Astrocyte of the hippocampus (primary cell): ENCODE data around the gene NUDT2.

Experiments used
- DNase-seq: peaks from one replicate; pipeline ENCODE4 v3.0.0; 2011; ENCODE audit warnings: low read depth, low spot score

Gene NUDT2

DNA sequence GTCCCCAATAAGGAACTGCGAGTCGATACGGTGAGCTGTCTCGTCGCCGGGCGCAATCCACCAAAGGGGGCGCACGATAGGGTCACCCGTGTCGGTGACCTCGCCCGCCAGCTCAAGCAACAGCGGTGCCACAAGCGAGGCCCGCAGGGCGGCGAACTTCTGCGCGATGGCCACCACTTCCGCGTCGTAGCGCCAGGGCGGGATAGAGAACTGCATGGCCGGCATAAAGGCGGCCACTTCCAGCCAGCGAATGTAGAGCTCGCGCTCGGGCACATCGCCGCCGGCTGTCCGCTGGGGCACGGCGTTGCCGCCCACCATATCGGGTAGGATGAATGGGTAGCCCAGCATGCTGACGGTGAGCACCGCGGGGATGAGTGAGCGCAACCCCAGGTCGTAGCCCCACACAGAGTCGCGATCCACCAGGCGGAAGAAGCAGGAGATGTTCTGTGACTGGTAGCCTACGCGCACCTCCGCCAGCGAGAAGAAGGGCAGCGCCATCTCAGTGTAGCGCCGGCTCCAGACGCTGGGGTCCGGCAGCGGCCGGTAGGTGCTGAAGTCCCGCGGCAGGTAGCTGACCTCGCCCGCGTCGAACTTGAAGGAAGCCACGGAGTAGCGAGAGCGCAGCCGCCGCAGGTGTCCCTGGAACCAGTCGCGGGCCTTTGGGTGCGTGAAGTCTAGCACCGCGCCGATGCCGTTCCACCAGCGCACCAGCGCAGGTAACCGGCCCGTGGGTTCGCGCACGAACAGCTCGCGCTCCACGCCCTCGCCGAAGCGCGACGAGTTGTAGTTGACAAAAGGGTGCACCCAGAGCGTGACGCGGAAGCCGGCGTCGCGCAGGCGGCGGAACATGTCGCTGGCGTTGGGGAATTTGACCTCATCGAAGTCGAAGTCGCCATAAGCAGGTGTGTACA lies 41.9 kb downstream of the NUDT2 start:
- DNase-seq = no peak

DNA sequence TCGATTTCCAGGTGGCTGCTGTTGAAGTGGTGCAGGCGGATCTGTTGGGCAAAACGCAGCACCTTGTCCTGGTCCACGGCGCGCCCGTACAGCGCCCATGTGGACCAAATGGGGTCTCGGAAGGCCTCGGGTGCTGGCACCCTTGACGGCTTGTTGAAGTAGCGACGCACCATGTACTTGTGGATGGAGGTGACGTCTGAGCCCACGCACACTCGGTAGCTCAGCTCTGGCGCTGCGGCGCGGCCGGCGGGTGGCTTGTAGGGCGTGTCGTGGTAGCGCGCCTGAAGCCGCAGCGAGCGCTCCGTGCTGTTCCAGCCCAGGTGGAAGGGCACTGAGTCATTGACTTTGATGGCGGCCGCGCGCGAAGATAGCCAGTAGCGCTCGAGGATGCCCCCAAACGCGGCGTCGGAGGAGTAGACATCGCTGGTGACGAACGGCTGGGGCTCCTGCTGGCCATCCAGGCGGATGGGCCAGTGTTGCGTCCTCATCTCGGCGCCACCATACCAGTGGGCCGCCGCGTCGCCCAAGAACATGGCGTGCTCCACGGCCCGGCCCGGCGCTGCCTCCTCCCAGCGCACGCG lies 42.6 kb downstream of the NUDT2 start:
- no peak for DNase-seq

DNA sequence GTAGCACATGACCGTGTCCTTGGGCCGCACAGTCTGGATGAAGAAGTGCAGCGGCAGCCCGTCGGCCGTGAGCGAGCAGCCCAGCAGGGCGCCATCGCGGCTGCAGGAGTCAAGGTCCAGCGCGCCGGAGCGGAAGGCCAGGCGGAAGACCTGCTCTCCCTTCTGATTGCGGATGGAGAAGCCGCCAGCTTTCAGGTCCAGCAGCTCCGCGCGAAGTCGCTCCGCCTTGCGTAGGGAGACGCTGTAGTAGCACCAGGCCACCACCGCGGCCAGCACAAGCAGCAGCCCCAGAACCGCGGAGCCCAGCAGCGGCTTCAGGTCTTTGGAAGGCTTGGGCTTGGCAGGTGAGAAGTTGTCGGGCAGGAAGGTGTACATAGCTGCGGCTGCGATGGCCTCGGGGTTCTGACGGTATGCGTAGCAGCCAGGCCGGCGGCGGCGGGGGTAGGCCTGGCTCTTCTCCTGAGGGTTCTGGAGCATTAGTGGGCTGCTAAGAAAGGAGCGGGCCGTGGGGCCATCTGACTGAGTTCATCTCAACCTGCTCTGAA lies 43.2 kb downstream of the NUDT2 start:
- DNase-seq = no peak

DNA sequence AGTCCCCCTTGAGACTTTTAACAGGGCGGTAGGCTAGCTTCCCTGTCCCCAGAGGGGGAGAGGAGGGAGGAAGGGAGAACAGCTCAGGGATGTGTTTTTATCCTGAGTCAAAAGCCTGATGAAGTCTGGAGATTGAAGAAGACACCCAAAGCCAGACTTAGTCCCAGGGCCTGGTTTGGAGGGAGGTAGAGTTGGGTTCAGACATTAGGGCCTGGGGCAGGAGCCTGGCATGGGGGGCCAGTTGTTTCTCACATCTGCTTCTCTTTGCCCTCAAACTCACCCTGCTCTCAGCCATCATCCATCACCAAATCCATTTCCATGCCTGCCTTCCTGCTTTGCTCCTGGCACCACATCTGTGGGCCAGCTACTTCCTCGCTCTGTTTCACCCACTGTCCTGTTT lies 44.4 kb downstream of the NUDT2 start:
- no peak for DNase-seq

DNA sequence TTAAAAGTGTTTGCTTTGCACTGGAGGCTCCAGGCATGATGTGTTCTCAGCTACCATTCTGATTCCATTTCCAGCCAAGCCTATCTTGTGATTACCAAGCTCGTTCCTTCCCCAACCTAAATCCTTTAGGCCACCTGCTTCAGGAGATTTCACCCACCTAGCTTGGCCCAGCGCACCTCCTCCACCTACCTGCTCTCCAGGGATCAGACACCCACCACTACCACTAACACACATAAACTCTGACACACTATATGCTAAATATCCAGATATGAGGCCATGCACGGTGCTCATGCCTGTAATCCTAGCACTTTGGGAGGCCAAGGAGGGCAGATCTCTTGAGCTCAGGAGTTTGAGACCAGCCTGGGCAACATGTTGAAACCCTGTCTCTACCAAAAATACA lies 45.0 kb downstream of the NUDT2 start:
- no peak for DNase-seq

DNA sequence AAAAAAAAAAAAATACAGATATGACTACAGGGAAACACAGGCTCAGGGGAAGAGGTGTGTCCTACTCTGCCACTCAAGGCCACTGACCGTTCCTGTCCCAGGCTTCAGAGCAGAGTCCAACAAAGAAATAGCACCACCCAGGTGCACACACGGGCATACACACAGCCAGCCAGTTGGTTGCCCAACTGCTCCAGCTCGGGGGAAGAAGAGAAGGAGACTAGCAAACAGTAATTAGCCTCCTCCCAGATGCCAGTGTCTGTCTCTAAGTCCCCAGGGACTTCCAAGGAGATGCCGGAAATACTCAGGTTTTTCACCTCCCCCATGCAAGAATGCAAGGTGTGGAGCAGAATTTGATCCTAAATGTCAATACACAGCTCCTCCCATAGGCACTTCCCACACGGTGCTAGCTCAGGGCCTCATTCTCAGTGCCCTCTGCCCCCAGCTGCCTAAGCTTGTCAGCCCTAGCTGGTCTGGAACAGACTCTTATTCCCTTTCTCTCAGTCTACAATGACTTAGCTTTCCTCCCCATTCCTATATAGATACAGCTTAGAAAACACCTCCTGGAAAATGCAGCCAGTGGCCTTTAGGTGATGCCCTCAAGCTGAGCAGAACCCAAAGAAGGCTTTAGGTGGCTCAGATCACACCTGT lies 45.7 kb downstream of the NUDT2 start:
- no peak for DNase-seq

DNA sequence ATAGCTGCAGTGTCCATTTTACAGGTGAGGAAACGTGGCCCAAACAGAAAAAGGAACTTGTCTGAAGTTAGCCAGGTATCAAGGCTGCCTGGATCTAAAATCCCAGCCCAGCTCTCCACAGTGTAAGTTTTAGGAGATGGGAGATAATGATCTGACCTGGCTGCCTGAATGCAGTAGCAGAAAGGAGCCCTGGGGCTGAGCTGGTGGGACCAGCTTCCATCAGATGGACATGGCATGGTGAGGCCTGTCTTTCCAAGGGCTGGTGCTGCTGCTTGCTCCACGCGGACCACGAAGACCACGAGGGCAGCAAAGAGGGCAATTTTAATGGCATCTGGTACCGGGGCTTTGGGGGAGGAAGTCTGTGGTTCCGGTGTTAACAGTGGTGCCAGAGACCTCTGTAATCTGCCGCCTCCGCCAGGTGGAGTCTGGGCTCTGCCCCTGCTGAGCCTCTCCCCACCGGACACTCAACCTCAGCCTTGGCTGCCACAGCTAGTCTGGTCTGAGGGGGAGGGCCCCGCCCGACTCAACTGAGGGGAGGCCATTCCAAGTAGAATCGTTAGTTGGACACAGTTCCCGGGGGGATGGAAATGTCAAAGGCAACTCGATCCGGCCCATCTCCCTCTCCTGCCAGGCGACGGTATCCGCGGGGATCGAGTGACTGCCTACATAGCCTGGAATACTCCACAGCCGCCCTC lies 46.7 kb downstream of the NUDT2 start:
- peak; percentile 68 for DNase-seq

DNA sequence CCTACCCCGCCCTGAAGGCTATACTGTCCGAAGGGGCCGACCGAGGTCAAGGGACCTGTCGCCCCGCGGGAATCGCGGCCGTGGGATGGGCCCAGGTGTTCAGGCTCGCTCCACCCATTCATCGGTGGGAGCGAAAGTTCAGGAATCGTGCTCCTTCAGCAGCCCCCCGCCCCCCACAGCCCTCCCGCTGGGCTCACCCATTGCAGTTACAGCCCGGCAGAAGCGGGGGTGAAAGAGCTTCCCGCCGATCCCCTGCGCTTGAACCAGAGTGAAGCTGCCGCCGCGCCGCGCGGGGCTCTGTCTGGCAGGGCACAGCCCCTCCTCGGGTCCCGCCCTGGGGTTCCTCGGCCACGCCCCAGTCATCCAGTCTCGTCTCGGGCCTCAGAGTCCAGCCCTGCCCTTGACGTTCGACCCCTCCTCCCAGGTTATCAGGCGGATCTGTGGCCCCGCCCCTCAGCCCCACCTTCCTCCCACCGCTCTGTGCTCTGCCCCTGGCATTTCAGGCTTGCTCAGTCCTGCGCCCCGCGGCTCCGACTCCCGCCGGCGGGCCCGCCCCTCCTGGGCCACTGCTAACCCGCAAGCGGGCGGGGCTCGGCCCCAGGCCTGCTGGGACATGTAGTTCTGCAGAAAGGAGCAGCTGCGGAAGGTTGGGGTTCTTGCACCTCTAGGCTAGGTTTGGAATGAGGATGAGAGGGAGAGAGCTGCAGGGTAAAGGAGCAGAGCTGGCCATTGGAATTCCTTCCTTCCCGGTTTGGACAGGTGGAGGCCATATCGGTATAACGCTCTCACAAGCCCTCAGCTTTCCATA lies 47.4 kb downstream of the NUDT2 start, which contains the start of gene MYORG:
MYORG (minus strand) TSS at position 303 of the 808 bp plus-strand sequence. CDS start 3,955 bp downstream, outside the sequence.
- DNase-seq = peak; percentile 96

DNA sequence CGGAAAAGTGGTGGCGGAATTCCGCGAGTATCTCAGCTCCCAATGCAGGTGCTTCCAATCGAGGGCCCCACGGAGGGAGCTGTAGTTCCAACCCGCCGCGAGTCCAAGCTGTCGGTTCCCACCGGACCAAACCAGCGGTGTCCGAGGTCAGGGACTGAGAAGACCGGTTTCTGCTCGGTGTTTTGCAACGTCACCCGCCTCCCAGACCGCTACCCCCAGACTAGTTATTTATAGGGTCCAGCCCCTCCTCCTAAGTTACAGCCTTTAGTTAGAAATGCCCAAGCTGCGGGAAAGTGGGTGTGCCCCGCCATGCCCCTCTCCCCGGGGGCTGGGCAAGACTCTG lies 48.0 kb downstream of the NUDT2 start:
- no peak for DNase-seq

DNA sequence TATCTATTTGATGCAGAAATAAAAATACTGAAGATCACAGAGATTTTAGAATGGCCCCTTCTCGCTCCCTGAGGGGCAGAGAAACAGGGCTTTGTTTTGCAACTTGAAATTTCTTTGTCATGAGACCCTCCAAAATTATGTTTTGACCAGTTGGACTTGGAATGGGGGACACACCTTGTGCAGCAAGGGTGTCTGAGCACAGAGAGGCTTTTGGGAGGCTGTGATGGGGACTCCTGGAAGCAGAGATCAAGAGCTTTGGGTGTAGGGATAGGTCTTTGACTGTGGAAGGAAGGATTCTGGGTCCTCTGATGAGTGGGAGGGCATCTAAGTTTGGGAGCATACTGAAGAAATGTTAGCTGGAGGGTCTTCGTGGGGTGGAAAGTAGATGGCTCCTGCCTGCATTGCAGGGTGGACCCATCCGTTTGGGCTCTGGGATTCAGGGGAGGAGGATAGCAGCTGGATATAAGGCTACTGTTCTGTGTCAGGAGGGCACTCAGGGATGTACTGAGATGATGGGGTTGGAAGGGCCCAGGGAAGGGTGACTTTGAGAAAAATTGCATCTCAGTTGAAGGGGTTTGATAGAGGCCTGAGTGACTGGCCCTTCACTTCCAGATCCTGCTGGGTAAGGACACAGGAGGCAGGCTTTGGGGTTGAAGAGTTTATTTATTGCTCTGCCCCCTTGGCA lies 49.1 kb downstream of the NUDT2 start:
- no peak for DNase-seq

DNA sequence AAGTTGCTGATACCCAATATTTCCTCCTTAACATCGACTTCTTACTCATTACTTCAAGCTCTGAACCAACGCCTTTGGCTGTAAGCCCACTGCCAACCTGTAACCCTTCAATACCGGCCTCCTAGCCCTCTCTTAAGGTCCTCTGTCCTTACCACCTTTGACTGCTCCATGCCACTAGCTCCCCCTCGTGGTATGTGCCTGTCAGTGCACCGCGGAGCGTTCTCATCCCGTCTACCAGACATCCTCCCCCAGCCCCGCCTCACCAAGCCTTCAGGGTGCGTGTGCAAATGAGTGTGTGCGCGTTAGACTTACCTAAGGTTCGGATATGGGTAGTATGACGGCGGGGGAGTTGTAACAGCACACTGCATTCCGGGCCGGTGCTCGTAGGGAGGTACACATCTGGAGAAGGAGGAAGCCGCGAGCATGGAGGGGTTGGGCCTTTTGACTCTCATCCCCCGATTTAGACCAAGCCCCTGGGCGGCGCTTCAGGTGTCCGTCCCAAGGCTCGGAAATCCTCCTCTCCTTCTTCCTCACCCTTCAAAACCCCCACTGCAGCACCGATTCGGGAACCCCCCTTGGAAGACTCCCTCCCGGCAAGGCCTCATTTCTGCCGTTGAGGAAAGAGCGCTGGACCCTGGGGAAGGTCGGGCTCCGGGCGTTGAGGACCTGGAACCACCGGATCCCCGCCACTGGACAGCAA lies 50.1 kb downstream of the NUDT2 start:
- peak; percentile 86 for DNase-seq

DNA sequence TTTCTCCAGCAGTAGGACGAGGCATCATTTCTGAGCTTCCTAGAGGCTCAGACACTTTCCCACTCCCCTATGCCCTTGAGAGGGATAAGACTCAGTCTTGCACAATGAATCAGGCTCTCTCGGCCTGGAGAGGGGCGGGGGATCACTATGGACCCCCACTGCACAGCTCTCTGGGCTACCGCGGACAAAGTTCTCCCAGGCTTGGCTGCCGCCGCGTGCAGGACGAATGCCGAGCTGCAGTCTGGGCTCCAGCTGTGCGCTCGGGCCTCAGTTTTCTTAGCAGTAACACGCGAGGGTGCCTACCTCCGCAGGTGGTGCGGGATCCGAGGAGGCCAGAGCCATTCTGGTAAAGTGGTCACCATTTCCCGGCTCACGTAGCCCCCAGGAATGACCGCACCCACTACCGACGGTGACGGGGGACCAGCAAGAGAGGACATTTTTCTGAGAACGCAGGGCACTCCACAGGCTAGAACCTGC lies 50.7 kb downstream of the NUDT2 start:
- no peak for DNase-seq

DNA sequence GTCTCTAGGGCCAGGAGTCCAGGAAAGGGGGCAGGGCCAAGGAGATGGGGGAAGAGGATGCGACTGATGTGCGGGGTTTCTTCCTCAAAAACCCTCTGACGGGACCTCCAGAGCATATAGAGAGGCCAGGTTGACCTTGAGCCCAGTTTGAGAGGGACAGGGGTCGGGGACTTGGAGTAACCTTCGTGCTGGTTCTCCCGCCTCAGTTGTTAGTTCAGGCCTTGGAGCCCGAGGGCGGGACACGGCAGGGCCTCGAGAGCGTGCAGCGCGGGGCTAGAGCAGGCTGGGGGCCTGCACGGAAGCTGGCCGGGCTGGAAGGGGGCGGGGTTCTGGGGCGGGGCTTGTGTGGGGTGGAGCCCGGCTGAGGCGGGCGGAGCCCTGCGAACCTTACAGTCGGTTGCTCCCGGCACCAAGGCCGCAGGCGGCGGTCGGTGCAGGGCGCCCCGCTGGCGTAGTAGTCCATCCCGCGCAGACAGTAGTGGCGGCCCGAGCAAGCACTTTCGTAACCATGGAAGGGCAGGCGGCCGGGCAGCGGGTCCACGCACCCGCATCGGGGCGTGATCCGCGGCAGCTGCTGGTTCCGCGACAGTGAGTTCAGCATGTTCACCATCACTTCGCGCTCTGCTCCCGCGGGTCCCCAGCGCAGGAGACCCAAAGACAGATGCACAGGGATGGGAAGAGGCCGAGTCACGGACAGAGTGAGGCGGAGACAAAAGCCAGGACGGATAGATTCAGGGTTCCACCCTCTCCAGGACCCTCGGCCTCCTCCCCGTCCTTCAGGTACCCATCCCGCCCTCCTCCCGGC lies 51.3 kb downstream of the NUDT2 start:
- DNase-seq = peak; percentile 81

DNA sequence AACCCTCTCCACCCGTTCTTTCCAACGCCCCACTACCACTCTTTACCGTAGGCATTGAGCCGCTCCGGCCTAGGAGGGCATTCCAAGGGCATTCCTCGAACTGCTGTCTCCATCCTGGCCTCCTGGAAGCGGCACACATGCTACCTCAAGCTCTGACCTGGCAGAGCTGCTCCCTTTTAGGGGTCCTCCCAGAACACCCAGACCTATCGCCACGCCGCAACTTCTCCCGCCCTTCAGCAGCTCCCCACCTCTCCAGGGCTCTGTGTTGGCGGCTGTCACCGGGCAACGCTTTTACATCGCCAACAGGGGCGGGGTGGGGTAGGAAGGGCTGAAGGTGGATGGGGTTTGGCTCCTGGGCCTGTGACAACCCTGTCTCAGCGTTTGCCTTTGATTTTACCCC lies 52.0 kb downstream of the NUDT2 start:
- DNase-seq = peak; percentile 18

DNA sequence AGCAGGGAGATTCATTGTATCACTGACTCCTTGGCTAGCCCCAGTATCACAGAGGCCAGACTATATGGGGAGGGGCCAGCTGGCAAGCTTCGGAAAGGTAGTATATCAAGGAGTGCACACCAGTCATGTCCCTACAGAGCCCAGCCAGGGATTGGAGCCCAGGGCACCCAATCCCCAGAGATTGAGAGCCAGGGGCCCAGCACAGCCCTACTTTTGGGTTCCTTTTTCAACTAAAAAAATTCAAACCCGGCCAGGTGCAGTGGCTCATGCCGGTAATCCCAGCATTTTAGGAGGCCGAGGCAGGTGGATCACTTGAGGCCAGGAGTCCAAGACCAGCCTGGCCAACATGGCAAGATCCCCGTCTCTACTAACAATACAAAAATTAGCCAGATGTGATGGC lies 52.7 kb downstream of the NUDT2 start:
- DNase-seq = no peak

DNA sequence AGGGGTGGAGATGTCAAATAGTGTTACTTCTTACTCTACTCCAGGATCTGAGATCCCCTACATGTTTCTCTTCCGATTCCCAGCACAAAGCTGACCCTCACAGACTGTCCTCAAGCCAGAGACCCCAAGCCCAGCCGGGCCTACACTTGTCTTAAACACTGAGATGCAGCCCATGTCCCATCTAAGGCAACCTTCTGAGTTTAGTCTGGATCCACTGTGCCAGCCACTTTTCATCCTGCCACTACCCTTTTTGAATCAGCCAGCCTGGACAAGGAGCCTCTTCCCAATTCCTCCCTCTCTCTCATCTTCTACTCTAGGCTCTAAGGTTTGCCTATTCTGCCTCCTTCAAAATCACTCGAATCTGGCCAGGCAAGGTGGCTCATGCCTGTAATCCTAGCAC lies 53.5 kb downstream of the NUDT2 start:
- no peak for DNase-seq

DNA sequence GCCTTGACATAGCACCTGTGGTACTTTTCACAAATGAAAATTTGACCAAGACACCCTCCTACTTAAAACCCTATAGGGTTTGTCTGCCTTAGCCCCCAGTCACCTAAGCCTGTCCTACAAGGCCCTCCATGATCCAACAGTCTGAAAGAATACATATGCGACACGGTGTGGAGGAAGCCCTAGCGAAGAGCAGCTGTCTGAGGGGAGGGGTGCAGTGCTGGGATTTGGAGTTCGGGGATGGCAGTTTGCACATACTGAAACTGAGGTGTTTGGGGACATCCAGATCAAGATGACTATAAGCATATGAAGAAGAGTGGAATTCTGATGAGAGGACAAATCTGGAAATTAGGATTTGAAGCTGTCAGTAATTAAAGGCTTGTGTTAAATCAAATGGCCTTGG lies 54.5 kb downstream of the NUDT2 start:
- no peak for DNase-seq

DNA sequence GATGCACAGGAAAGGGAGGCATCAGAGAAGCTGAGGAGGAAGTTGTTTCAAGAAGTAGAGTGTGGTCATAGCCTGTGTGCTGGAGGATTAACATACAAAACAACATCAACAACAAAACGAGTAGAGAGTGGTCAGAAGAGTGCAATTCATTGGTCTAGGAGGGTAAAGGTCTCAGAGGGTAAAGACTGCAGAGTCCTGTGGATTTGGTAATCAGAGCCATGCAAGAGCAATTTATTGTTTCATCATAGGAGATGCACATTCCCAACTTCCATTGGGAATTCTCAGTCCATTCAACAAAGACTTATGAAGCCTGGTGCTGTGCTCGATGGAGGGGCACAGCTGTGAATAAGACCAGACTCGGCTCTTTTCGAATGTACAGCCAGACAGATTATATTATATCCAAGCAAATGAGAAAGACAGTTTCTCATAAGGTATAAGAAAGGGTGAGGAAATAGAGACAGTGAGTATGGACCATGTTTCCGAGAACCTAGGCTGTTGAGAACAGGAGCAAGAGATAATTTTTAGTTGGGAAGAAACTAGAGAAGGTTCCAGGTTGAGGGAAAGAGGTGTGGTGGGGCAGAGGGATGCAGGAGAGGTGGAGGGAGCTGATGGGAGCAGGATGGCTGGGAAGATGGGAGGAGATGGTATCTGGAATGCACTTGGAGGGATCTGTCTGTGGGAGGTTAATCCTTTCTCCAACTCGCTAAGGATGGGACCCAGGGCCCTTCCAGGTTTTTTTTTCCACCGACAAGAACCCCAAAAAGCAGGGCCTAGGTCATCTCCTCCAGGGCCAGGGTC lies 55.2 kb downstream of the NUDT2 start:
- no peak for DNase-seq
